ENCODE results near the gene NCS1. TPM values are rescaled to one million over a fixed set of nuclear protein-coding genes. Genes with fewer than 3 reads are reported as not detected.

NCS1 gene
- total RNA-seq, 2 donors from 2014 or later = 18.7 to 28.1 TPM

DNA sequence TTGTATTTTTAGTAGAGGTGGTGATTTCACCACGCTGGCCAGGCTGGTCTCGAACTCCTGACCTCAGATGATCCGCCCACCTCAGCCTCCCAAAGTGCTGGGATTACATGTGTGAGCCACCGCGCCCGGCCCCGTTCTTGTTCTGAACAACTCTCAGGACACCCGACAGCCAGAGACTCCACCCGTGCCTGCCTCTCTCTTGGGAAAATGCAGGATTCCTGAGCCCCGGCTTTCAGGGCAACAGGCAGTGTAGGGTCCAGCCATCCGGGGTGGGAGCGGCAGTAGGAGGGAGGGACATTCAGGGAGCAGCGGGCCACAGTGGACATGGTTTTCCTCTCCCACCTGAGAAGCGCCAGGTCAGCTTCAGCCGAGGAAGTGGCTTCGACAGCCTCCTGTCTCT lies 34.4 kb downstream of the NCS1 start:
- DNase-seq = no peak
- no peak overlapping the region for H3K27ac Mint-ChIP-seq
- no peak overlapping the region for H3K4me3 Mint-ChIP-seq
- no peaks in the 10 kb centered on the region for H3K36me3 Mint-ChIP-seq (ENCODE audit: insufficient read depth in 2 of 2)
- ATAC-seq (replicated peaks in 1 of 2) = no peak
- no peaks in the 10 kb centered on the region for H3K9me3 Mint-ChIP-seq
- no peaks in the 10 kb centered on the region for H3K27me3 Mint-ChIP-seq (ENCODE audit: low read depth)
- H3K4me1 Mint-ChIP-seq (ENCODE audit: low read depth) = no peaks in the 10 kb centered on the region

- no peak overlapping the region for H3K27ac Mint-ChIP-seq
- no peaks in the 10 kb centered on the region for H3K27me3 Mint-ChIP-seq (ENCODE audit: low read depth)
- DNase-seq (no peak), ATAC-seq (replicated peaks in 1 of 2) (no peak)
- no peak overlapping the region for H3K4me3 Mint-ChIP-seq
- no peaks in the 10 kb centered on the region for H3K9me3 Mint-ChIP-seq
- no peaks in the 10 kb centered on the region for H3K36me3 Mint-ChIP-seq (ENCODE audit: insufficient read depth in 2 of 2)
- no peaks in the 10 kb centered on the region for H3K4me1 Mint-ChIP-seq (ENCODE audit: low read depth)
Measured at GRCh38 chr9:130207241-130207992, 35.2 kb downstream of the NCS1 start.

DNA sequence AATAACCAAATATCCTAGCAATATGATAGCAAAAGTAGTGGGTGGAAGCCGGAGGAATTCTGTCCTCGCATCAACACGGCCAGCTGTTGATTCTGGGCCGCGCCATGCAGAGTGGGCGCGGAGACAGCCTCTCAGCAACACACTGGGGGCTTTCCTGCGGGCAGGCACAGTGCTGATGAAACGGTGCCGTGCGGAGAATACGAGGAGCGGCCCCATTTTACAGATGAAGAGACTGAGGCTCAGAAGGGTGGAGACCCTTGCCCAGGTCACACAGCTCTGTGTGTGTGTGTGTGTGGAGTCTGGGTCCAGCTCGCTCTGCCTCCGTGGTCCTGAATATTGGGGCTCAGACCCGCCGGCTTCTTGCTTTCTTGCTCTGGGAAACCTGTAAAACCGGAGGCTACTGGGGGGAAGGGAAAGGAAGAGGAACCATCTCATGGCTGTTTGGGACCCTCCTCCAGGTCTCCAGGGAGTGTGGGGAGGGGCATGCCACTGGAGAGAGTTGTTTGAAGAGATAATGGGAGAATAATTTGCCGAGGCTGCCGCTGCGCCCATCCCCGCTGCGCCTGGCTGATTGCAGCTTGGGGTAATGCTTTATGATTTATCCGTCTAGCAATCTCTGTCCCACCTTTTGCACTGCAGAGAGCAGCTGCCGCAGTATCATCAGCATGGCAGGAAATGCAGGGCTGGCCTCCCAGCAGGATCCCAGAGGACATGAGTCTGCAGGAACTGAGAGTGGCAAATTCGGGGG lies 36.6 kb downstream of the NCS1 start:
- DNase-seq (no peak), ATAC-seq (replicated peaks in 1 of 2) (no peak)
- H3K9me3 Mint-ChIP-seq = no peaks in the 10 kb centered on the region
- H3K36me3 Mint-ChIP-seq (ENCODE audit: insufficient read depth in 2 of 2) = no peaks in the 10 kb centered on the region
- no peak overlapping the region for H3K27ac Mint-ChIP-seq
- H3K4me1 Mint-ChIP-seq (ENCODE audit: low read depth) = no peaks in the 10 kb centered on the region
- H3K27me3 Mint-ChIP-seq (ENCODE audit: low read depth) = no peaks in the 10 kb centered on the region
- no peak overlapping the region for H3K4me3 Mint-ChIP-seq

GRCh38 chr9:130209422-130209821 lies 37.2 kb downstream of the NCS1 start:
- no peaks in the 10 kb centered on the region for H3K36me3 Mint-ChIP-seq (ENCODE audit: insufficient read depth in 2 of 2)
- ATAC-seq (replicated peaks in 1 of 2) = no peak
- H3K27ac Mint-ChIP-seq = no peak overlapping the region
- H3K9me3 Mint-ChIP-seq = no peaks in the 10 kb centered on the region
- no peaks in the 10 kb centered on the region for H3K4me1 Mint-ChIP-seq (ENCODE audit: low read depth)
- DNase-seq = no peak
- H3K4me3 Mint-ChIP-seq = no peak overlapping the region
- no peaks in the 10 kb centered on the region for H3K27me3 Mint-ChIP-seq (ENCODE audit: low read depth)

DNA sequence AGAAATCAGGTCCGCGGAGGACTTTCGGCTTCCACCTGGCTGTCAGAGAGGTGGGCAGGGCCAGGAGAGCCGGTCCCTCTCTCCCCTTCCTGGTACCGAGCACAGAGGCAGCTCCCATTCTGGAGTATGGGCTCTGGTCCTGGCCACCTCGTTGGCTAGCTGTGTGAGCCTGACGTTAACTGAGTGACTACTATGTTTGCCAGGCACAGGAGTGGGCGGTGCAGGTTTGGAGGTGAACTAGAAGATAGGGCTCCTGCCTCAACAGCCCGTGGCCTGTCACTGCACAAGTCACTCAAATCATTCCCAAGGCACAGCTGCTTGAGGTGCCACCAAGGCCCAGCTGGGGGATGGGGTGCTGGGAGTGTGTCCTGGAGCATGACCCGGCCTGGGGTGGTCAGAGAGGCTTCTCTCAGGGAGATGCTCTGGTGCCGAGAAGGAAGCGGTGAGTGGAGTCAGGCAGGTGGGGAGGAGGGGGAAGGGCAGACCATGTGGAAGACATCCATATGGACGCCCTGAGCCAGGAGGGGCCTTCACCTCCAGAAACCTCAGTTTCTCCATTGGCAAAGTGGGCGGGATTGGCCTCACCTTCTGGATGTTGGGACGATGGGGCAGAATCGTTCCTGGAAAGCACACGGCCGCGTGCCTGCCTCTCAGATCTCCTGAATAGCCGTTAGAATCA lies 39.5 kb downstream of the NCS1 start:
- H3K4me3 Mint-ChIP-seq = no peak overlapping the region
- H3K9me3 Mint-ChIP-seq = no peaks in the 10 kb centered on the region
- no peaks in the 10 kb centered on the region for H3K27me3 Mint-ChIP-seq (ENCODE audit: low read depth)
- H3K36me3 Mint-ChIP-seq (ENCODE audit: insufficient read depth in 2 of 2) = no peaks in the 10 kb centered on the region
- DNase-seq (no peak), ATAC-seq (replicated peaks in 1 of 2) (no peak)
- H3K4me1 Mint-ChIP-seq (ENCODE audit: low read depth) = no peaks in the 10 kb centered on the region
- H3K27ac Mint-ChIP-seq = no peak overlapping the region

GRCh38 chr9:130212543-130213297 lies 40.5 kb downstream of the NCS1 start:
- Mint-ChIP-seq H3K36me3 (ENCODE audit: insufficient read depth in 2 of 2) (no peaks in the 10 kb centered on the region), H3K4me3 (no peak overlapping the region), H3K4me1 (ENCODE audit: low read depth) (no peaks in the 10 kb centered on the region), H3K9me3 (no peaks in the 10 kb centered on the region), H3K27me3 (ENCODE audit: low read depth) (no peaks in the 10 kb centered on the region), H3K27ac (no peak overlapping the region)
- no peak for ATAC-seq (replicated peaks in 1 of 2)
- DNase-seq = no peak

- no peak for DNase-seq
- Mint-ChIP-seq H3K9me3 (no peaks in the 10 kb centered on the region), H3K27ac (no peak overlapping the region), H3K4me3 (no peak overlapping the region), H3K4me1 (ENCODE audit: low read depth) (no peaks in the 10 kb centered on the region), H3K27me3 (ENCODE audit: low read depth) (no peaks in the 10 kb centered on the region), H3K36me3 (ENCODE audit: insufficient read depth in 2 of 2) (peaks cover 0 to 2% of the 10 kb centered on the region in 2 donors)
- ATAC-seq (replicated peaks in 1 of 2) = no peak
Measured at GRCh38 chr9:130213911-130214761, 41.9 kb downstream of the NCS1 start.

DNA sequence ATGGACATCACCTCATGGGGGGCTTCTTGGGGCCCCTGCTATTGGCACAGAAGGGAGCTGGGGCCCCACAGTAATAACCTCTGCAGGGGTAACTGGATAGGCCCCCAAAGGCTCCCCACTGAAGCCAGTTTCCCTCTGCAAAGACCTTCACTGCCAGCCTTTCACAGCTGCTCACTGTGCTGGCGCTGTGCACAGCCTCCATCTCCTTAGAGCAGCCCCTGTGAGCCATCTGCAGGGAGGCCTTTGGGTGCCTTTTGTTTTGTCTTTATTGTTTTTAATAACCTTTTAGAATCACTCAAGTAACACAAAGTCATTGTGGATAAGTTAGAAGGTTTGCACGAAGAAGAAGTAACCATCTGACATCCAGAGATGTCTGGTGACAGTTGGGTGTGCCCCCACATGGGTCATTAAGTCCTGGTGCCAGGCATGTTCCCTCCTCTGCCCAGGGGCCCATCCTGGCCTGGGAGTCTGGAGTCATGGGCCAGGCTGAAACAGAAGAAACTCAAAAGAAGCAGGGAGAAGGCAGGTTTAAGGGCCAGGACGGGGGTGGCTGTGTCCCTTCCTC lies 42.7 kb downstream of the NCS1 start:
- no peak overlapping the region for H3K27ac Mint-ChIP-seq
- H3K9me3 Mint-ChIP-seq = no peaks in the 10 kb centered on the region
- peaks cover 0 to 2% of the 10 kb centered on the region in 2 donors for H3K36me3 Mint-ChIP-seq (ENCODE audit: insufficient read depth in 2 of 2)
- ATAC-seq (replicated peaks in 1 of 2) (no peak), DNase-seq (no peak)
- no peaks in the 10 kb centered on the region for H3K4me1 Mint-ChIP-seq (ENCODE audit: low read depth)
- no peaks in the 10 kb centered on the region for H3K27me3 Mint-ChIP-seq (ENCODE audit: low read depth)
- H3K4me3 Mint-ChIP-seq = no peak overlapping the region

DNA sequence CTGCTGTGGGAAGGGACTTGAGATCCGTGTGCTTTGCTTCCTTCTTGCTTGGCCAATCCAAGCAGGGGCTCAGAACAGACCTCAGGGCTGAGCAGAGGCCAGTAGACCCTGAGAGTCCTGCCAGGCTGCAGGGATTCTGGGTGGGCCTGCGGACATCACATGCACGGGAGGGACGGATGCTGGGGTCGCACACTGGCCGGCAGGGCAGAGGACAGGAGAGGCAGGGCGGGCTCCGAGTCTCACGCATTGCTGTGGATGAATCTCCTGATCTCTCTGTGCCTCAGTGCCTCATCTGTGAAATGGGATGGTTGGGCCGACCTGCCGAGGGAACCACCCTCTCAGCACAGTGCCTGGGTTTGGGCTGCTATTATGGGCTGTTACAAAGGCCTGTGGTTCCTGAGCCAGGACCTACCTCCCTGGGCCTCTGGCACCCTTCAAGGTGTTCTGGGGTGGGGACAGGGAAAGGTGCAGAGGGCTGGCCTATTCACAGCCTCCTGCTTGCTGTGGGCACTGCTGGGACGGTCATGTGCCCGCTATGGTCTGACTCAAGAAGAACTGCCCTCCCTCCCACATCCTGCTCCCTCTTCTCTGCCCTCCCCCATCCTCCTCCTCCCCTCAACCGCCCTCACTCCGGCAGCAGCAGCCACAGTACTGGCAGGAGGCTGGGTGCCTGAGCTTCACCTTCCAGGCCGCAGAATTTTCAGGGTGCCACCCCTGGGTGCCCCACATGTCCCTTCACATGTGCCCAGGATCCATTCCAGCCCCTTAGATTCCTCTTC lies 43.3 kb downstream of the NCS1 start:
- Mint-ChIP-seq H3K4me1 (ENCODE audit: low read depth) (no peaks in the 10 kb centered on the region), H3K27me3 (ENCODE audit: low read depth) (no peaks in the 10 kb centered on the region), H3K4me3 (no peak overlapping the region), H3K36me3 (ENCODE audit: insufficient read depth in 2 of 2) (peaks cover 0 to 2% of the 10 kb centered on the region in 2 donors), H3K27ac (no peak overlapping the region), H3K9me3 (no peaks in the 10 kb centered on the region)
- DNase-seq (no peak), ATAC-seq (replicated peaks in 1 of 2) (peak; percentile 25 to 51)

- H3K9me3 Mint-ChIP-seq = no peaks in the 10 kb centered on the region
- no peaks in the 10 kb centered on the region for H3K4me1 Mint-ChIP-seq (ENCODE audit: low read depth)
- no peaks in the 10 kb centered on the region for H3K27me3 Mint-ChIP-seq (ENCODE audit: low read depth)
- no peak overlapping the region for H3K27ac Mint-ChIP-seq
- no peak for ATAC-seq (replicated peaks in 1 of 2)
- no peak for DNase-seq
- peaks cover 0 to 2% of the 10 kb centered on the region in 2 donors for H3K36me3 Mint-ChIP-seq (ENCODE audit: insufficient read depth in 2 of 2)
- no peak overlapping the region for H3K4me3 Mint-ChIP-seq
Measured at GRCh38 chr9:130217838-130218237, 45.6 kb downstream of the NCS1 start.

GRCh38 chr9:130219661-130220096 lies 47.5 kb downstream of the NCS1 start:
- Mint-ChIP-seq H3K27ac (no peak overlapping the region), H3K9me3 (no peaks in the 10 kb centered on the region), H3K27me3 (ENCODE audit: low read depth) (no peaks in the 10 kb centered on the region), H3K4me1 (ENCODE audit: low read depth) (no peaks in the 10 kb centered on the region), H3K36me3 (ENCODE audit: insufficient read depth in 2 of 2) (peaks cover 0 to 2% of the 10 kb centered on the region in 2 donors), H3K4me3 (no peak overlapping the region)
- ATAC-seq (replicated peaks in 1 of 2) (no peak), DNase-seq (no peak)
